CD4-positive, alpha-beta T cell treated with Interferon gamma for 1 hour (primary cell): Measurements from ENCODE around the gene METTL21C.

Experiments used
- DNase-seq: peaks from one replicate; pipeline ENCODE4 v3.0.0-alpha.2; 2020

The METTL21C gene

DNA sequence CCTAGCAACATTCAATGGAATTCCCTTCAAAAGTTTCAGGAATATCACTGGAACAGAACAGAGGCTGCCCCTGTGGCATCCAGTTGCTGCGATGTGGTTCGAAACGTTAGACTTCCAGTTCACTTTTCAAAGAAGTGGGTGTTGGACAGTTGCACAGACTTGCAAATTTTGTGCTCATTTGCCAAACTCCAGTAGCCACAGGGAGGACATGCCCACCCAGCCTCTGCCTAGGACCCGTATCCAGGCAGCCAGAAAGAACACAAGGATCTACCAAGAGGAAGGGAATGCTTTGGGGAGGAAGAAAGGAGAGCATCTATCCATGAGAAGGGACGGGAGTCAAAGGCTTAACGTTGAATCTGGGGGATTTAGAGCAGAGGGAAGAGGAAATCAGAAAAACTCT lies at the start of gene METTL21C:
TSS of gene METTL21C (minus strand) at position 108 of the 400 bp plus-strand sequence. CDS start 546 bp downstream, outside the sequence.
- no peak for DNase-seq

DNA sequence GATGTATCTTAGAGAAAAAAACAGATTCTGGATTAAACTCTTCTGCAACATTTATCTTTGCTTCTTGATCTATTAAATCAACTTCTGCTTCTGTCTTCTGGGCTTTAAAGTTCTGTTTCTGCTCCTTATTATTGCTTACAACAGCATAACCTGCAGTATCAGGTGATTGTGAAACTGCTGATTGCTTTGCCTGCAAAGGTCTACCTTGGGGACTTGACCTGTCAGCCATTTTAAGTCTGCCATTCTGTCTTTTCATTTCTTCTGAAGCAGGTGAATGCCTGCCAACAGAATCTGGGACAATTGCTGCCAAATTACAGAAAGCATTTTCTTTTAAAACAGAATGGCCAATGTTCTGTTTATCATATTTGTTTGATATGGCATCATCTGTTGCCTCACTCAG lies 47.7 kb upstream of the METTL21C start:
- DNase-seq, result no peak

DNA sequence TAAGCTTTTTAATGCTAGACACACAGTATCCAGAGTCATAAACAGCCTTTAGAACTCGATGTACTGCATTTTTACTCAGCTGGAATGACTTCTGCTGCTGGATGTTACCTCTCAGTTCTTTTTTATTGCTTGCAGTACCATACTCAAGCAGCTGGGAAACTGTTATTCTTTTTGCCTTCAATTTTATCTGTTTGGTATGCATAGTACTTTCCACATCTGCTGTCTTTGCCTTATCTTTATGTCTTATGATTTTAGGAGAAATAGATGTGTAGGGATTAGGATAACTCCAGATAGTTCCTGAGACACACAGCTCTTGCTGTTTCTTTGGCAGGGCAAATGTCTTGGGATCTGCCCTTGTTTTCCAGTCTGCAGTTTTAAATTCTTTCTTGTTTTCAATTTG lies 47.3 kb upstream of the METTL21C start:
- no peak for DNase-seq

DNA sequence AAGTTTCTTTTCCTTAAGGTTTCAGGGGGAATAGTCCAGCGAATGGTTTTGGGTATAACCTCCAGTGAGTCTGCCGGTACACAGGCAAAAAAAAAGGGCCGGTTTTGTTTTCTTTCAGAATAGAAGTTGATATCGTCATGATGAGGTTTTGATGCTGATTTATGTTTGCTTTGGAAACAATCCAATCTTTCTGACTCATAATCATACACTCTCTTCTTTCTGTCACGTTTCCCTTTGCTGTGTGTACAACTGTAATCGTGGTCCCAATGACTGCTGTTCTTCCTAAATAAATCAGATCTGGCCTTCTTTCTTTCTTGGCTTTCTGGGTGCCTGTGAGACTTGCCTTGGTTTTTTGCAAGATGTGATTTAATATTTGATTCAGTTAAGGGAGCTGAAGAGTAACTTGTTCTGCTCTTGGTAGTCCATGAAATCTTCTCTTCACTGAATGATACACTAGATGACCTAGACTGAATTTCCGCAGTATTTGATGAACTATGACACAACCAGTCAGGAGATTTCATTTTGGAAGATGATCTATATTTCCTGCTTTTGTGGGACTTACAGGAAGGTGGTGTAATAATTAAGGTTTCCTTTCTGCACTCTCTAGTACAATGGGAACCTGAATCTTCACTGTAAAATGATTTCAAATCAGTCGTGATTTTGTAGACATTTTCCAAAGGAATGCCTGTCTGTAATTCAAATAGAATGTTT lies 34.9 kb upstream of the METTL21C start:
- DNase-seq, result no peak

DNA sequence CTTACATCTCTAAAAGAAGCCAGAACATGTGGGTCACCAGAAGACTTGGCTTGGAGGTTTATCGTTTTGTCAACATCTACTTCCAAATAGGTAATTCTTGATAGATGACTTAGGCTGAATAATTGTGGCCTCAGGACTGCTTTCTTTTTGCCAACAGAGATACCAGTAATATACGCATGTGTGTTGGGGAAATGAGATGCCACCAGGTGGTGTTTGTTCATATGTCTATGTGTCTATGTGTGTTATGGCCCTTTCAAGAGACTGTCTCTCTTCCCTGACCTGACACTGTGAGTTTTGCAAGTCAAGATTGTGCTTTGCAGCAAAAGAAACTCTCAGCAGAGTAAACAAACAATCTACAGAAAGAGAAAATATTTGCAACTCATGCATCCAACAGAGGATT lies 31.6 kb upstream of the METTL21C start:
- no peak for DNase-seq

DNA sequence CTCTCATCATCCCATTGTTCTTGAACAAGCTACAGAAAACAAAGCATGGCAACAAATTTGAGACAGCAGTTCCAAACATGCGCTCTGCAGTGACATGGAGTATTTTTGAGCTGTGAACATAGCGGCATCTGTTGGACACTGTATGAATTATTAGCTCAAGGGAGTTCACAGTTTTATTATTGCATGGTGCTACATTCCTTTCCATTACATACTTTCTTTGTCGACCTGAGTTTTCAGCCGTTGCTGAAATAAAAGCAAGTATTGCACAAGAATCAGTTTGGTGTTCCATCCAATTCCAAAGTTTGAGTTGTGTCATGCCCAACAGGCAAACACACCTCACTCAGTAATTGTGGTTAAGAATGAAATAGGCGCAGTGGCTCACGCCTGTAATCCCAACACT lies 30.1 kb upstream of the METTL21C start:
- DNase-seq, result no peak

DNA sequence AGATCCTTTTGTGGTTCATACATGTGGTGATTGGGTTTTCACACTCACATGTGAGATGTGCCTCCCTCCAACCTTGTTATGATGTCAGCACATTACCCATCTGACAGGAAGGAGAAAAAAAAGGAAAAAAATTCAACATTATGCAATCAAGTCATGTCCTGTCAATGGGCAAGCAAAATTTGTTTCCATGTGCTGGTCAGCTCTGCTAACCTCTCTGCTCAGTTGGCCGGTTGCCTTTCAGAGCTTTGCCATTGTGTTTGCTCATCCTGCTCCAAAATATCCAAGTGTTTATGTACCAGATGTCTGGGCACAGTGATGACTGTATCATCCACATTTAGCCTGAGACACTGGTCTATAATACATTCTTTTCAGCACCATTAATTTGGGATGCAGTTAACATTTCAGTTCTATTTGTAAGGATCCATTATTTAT lies 27.0 kb upstream of the METTL21C start:
- DNase-seq, result no peak

DNA sequence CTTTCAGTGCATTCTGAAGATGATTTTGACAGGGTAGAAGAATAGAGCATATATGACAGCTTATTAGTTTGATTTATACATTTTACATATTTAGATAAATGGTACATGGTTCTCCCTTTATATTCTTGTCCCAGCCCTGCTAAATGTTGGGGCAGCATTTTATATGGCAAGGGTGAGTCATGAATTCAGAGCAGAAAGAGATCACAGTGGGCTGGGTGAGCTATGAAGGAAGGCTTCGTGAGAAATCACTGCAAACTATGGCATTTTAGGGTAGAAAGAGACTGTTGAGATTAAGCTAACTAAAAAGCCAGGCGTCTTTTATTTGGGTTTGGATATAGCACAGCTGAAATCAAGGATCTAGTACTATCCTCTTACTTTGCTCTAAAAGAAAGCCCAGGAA lies 23.9 kb upstream of the METTL21C start:
- no peak for DNase-seq

DNA sequence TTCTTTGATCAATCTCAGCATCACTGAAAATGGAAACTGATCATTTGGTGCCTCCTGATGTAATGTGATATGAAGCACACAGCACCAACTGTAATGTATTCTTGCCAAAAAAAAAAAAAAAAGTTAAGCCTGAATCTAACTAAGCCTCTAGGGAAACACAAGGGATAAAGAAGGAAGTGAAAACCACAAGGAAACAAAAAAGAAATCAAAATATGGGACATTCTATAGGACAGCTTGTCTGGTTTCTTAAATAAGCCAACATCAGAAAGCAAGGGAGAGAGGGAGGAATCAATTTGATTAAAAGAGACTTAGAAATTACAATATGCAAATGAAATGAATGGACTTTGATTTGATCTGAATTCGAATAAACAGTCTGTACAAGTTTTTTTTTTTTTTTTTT lies 20.6 kb upstream of the METTL21C start:
- no peak for DNase-seq

DNA sequence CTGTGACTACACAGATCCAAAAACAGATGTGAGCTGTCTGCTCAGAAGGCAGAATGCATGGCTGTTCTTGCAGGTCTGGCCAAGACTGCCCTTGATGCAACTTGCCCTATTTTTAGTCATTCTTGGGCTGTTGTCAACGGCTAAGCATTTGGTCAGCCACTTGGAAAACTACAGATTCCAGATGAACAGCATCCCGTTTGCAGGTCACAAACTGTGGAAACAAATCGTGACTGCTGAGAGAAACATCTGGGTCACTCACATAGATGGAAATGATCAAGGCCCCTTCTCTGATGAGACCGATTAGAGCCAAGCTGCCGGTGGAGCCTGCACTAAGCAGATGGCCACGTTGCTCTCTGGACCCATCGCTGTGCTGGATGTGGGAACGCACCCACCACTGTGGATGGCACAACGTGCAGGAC lies 15.4 kb upstream of the METTL21C start:
- no peak for DNase-seq

DNA sequence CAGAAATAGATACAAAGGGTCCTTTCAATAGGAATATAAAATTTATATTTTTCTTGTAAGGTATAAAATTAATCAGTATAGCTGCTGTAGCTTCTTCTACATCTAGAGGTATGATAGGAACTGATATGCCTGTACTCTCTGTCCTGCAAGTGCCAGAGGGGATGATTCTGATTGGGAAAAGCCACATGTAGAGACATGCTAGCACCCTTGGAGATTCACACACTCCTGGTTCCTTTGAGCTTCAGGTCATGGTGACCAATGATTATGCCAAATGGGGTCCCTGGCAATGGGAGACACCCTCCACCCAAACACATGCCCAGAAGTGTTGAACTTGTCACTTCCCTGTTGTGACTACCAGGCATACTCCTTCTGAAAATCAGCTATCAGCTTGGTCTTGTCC lies 14.7 kb upstream of the METTL21C start:
- DNase-seq, result no peak

DNA sequence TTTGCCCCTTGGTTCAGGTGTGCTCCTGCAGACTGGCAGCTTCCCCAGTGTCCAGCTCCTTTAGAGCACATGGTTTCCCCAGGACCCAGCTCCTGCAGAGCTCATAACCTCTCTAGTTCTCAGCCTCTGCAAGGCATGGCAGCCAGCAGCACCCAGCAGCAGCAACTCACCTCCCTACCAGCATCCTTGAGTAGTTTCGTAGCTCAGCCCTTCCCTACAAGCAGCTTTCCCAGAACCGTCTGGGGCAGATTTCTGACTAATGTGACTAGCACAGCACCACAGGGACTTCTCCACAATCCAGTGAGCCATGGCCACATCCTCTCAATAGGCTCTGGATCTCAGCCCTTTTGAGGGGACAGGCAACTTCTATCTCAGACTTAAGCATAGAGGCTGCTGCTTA lies 14.1 kb upstream of the METTL21C start:
- DNase-seq, result no peak

DNA sequence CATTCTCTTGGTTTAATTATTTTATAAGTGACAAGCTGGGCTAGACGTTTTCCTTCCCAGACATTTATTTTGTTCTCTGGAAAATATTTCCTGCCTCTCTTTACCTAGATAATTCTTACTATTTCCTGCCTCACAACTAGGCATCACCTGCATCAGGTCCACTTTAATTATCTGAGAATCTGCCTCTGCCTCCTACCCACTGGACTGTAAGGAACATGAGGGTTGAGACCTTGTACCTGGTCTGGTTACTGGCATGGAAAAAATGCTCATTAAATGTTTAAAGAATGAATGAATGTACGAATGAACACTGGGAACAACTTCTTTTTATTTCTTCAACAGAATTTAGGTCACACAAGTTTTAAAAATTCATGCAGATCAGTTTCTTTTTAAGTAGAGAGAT lies 13.4 kb upstream of the METTL21C start:
- no peak for DNase-seq

DNA sequence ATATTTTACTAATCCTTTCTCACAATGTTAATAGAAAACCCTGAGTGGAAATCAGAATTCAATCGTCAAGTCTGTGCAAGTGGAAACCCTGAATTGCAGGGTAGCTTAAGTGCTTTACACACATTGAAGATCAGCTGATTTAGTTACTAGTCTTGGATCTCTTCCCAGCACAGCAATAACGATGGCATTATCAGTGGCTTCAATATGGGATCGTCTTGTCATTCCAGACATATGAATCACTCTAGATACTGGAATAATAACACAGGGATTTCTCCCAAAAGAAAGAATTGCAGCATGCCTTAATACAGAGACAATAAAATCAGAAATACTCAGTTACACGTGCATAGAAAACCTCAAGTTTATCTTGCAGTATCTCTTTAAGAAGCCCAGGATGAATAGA lies 12.6 kb upstream of the METTL21C start:
- DNase-seq, result no peak

DNA sequence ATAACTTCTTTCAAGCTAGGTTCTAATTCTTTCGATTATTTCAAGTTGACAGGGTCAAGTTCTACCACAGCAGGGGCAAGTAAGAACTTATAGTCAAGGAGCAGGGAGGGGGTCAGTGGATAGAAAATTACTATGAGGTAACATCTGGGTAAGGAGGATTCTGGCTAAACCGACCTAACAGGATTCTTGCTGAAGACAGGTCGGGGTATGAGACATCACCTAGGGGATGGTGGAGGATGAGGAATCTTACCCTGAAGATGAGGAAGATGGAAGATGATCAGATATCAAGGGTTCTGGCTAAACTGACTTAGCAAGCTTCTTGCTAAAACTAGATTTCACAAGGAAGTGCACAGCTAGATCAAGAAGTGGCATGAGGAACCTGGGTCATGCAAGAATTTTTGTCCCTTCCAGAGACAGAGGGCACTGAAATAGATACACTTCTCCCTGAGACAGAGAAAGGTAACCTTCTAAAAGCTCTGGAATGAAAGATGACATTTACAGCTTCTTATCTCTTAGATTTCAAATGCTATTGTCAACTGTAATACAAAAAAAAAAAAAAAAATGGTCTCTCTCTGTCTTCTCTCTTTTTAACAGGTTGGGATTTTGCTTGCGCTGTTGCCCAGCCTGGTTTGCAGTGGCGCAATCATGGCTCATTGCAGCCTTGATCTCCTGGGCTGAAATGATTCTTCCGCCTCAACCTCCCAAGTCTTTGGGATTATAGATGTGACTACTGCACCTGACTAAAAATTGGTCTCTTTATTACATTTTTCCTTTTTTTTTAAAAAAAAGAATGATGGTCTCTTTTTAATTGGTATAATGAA lies 9.6 kb upstream of the METTL21C start:
- no peak for DNase-seq

DNA sequence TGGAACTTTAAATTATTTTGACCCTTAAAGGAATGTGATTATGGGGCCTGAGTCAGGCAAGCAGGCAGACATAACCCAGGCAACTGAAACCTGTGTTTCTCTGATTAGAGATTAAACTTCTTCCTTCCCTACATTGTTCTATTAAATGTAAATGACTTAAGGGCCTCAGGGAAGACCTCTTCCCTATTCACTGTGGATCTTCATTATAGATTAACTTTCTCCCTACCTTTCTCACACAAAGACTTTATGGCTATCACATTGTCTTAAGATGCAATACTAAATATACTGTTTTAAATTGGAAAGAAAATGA lies 8.8 kb upstream of the METTL21C start:
- DNase-seq, result no peak

DNA sequence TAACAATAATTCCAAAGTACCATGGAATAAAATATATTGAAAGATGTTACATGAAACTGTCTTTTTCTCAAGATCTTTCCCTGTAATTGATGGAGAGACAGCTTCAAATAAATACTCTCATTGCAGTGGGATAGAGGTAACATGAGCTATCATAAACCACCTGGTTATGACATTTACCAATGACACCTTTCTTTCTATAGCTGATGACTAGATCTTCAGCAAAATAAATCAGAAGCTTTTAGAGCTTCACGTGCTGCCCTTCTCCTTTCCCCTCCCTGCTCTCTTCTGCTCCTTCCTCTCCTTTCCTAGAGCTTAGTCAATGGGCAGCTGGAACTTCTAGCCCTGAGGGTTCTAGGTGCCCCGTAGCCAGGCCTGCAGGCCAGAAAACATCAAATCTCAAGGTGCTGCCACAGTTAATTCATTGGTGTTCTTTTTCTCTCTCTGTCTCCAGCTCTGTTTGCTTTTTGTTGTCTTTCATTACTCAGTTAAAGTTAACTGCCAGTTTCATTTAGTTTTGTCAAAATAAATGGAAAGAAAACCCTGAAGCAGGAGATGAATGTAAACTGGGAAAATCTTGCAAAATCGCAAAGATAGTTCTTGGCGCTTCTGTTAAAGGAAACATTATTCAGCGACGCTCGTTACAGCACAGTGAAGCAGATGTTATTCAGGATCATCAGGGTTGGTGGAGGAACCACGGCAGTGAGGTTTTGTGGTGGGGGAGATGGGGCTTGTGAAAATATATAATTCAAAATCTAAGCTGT lies 8.3 kb upstream of the METTL21C start:
- DNase-seq, result no peak

DNA sequence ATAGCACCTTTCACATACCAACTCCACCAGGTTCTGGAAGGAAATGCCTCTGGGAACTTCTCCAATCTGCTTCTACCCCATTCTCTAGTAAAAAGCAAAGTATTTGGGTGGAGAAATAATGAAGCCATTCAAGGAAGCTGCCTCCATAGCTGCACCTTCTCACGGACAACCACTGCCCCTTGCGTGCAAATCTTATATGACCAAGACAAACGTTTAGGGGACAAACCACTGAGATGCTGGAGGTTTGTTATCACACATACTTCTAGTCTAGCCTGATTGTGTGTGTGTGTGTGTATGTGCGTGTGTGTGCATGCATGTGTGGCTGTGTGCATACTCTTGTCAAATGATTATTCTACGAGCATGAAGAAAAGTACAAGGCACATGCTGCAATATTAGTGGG lies 6.5 kb upstream of the METTL21C start:
- DNase-seq, result no peak

DNA sequence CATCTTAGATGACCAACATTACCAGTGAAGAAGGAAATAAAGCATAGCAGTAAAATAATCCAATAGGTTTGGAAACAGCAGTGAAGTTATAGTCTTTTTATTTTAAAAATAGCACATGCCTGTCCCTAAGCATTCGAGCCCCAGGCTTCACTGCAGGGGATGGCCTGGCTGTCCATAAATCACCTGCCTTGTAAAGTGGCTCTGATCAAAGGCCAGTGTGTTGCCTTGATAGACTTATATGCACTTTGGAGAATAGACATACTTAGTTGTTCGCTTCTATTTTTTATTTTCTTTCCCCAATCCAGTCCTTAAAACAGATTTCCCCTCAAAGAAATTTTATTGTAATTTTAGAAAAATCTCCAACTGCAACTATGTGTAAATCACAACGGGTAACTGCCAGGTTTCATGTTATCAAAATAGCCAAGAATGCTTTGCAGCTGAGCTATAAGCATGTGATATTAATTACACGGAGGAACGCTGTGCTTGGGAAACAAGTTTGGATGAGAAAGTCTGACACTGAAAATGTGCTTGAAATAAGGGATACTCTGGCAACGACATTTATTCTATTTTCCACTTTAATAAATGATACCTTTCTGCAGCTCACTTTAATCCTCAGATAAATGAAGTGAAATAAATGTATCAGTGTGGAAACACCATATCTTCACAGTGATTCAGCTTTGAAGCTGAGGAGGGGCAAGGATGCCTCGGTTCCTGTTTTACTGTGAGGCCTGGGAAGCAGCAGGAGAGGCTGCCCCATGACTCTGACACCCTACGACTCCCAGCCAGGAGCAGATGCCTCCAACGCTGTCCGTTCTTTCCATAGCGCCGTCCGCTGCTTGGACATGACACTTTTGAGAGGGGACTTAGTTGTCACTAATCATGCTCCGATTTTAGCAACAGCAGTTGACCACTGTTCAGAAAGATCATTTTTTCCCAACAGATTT lies 5.5 kb upstream of the METTL21C start:
- DNase-seq, result no peak

DNA sequence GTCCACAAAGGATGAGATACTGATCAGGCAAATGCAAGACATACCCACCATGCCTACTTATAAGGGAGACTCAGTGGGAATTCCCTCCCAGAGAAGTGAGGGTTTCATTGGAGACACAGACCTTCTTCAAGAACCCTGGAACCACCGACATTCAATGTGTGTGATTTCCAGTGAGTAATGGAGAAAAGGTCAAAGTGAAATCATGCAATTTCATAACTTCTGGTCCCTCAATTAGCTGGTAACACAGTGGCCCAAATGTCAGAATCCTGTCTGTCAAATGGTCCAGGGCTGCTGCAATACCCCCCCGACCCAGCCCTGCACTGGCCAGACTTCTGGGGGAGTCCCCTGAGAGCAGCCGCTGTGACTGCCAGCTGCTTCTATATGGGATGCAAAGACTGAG lies 4.7 kb upstream of the METTL21C start:
- no peak for DNase-seq

DNA sequence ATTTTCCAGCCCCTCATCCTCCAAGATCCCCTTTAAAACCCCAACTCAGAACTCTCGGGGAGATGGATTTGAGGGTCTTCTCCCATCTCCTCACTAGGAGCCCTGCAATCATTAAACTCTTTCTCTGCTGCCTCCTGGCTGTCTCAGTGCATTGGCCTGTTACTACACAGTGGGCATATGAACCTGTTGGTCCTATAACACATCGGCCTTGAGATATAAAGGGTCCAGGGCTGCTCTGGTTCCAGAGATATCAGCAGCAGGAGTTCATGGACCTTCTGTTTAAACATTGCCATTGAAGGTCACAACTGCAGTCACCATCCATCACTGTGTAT lies 3.8 kb upstream of the METTL21C start:
- DNase-seq, result no peak

DNA sequence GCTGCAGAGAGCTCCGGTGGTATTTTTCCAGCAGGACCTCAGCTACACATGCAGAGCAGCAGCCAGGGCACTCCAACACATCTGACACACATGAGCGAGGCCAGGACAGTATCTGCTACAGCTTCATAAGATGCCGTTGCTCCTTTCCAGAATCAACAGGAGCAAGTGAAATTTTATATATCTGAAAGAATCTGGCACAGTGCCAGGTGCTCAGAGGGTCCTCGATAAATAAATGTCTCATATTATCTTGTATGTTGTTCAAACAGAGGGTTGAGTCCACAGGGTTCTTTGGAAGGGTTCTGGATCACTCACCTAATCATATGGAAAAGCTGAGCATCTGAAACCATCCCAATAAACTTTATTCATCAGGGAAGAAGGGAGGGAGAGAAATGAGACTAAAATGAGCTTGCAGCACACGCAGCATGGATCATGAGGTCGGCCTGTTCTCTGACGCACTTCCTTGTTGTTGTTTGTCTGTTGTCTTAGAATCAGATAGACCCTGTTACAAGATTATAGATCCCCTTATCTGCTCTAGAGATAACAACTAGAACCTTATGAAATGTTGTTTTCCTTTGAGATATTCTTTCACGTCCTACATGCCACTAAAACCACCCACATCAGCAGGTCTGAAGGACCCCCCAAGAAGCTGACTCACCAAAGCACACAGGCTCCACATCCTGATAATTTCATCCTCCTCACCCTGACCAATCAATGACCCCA lies 3.2 kb upstream of the METTL21C start:
- no peak for DNase-seq
